GM12864 (cell line): ENCODE results near the gene ITK.

Experiments used
- DNase-seq: peaks from one replicate; pipeline ENCODE4 v3.0.0-alpha.2; 2011; ENCODE audit warnings: low read depth
- H3K4me3 ChIP-seq: 2 replicates; pipeline ENCODE4 v1.5.1; 2011; ENCODE audit warnings: mild to moderate bottlenecking, low read depth, low read length, control low read depth
- TF ChIP-seq, protein P1 (sequence below): IDR thresholded peaks from 2 replicates; pipeline ENCODE4 v1.5.1; 2011; ENCODE audit warnings: low read depth, mild to moderate bottlenecking, moderate library complexity, low read length, control low read depth, inconsistent platforms; ENCODE audit errors: missing control alignments

ITK gene

DNA sequence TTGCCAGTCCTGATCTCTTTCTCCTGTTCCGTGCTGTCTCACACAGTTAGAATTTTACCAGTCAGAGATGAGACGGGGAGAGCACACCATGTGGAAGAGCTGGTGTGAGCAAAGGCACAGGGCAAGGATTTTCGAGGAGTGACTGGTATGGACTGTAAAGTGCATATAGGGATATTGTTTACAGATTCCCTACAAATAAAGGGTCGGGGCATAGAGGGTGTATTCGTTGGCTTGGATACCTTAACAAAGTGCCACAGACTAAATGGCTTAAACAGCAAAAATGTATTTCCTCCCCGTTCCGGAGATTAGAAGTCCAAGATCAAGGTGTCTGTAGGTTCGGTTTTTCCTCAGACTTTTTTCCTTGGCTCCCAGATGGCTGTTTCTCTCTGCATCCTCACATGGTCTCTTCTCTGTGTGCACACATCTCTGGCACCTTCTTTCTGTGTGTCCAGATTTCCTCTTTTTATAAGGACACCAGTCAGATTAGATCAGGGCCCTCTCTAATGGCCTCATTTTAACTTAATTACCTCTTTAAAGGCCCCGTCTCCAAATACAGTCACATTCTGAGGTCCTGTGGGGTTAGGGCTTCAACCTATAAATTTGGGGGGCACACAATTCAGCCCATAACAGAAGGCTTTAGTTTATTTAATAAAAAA, 108.7 kb downstream of the ITK start:
- DNase-seq = no peak
- TF ChIP-seq, protein P1, sequence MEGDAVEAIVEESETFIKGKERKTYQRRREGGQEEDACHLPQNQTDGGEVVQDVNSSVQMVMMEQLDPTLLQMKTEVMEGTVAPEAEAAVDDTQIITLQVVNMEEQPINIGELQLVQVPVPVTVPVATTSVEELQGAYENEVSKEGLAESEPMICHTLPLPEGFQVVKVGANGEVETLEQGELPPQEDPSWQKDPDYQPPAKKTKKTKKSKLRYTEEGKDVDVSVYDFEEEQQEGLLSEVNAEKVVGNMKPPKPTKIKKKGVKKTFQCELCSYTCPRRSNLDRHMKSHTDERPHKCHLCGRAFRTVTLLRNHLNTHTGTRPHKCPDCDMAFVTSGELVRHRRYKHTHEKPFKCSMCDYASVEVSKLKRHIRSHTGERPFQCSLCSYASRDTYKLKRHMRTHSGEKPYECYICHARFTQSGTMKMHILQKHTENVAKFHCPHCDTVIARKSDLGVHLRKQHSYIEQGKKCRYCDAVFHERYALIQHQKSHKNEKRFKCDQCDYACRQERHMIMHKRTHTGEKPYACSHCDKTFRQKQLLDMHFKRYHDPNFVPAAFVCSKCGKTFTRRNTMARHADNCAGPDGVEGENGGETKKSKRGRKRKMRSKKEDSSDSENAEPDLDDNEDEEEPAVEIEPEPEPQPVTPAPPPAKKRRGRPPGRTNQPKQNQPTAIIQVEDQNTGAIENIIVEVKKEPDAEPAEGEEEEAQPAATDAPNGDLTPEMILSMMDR = no peak
- no peak overlapping the region for H3K4me3 ChIP-seq

DNA sequence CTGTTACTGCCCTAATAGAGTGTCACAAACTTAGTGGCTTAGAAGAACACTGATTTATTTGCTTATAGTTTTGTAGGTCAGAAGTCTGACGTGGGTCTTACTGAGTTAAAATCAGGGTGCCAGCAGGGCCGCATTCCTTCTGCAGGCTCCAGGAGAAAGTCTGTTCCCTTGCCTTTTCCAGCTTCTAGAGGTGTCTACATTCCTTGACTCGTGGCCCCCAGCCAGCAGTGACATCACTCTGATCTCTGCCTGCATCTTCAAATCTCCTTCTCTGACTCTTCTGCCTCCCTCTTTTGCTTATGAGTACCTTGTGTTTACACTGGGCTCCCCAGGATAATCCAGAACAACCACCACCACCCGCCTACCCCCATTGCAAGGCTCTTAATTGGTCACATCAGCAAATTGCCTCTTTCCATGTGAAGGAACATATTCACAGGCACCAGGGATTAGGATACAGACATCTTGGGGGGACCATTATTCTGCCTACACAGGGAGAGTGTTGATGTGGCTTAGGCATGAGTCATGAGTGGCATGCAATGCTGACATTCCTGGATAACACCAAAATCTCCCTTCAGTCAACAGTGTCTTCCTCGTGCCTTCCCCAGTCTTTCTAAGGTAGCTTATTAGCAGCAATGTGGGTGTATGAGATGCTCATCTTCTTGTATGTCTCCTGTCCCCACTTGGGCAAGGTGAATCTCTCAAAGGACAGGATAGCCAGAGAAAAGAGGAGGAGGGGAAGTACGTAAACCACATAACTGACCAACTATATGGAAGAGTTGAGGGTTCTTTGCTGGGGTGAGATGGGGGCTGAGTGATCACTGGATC, 109.7 kb downstream of the ITK start:
- no peak overlapping the region for H3K4me3 ChIP-seq
- no peak for DNase-seq
- TF ChIP-seq, protein P1 = no peak

GRCh38 chr5:157290981-157291711, 110.5 kb downstream of the ITK start:
- TF ChIP-seq, protein P1 = no peak
- no peak for DNase-seq
- no peak overlapping the region for H3K4me3 ChIP-seq

GRCh38 chr5:157292599-157292998, 112.0 kb downstream of the ITK start:
- TF ChIP-seq, protein P1 = no peak
- DNase-seq = no peak
- no peak overlapping the region for H3K4me3 ChIP-seq

GRCh38 chr5:157294407-157295091, 113.9 kb downstream of the ITK start:
- no peak for DNase-seq
- H3K4me3 ChIP-seq = no peak overlapping the region
- TF ChIP-seq, protein P1 = peak; percentile 2

- TF ChIP-seq, protein P1 = no peak
- H3K4me3 ChIP-seq = no peak overlapping the region
- no peak for DNase-seq
Observed at GRCh38 chr5:157295247-157295646, 114.6 kb downstream of the ITK start.
